NT2/D1 (cell line): ENCODE measurements around the gene CCDC24.

ENCODE experiments used
- SUZ12 ChIP-seq: IDR thresholded peaks from 2 replicates; pipeline ENCODE4 v1.6.1; 2011; ENCODE audit not compliant: insufficient read length, insufficient read depth; ENCODE audit errors: extremely low read depth
- YY1 ChIP-seq: IDR thresholded peaks from 2 replicates; pipeline ENCODE4 v1.6.1; 2011; ENCODE audit not compliant: insufficient read length, insufficient read depth
- ZNF274 ChIP-seq: IDR thresholded peaks from 2 replicates; pipeline ENCODE4 v1.6.1; 2011; ENCODE audit warnings: mild to moderate bottlenecking, low read depth, low read length

DNA sequence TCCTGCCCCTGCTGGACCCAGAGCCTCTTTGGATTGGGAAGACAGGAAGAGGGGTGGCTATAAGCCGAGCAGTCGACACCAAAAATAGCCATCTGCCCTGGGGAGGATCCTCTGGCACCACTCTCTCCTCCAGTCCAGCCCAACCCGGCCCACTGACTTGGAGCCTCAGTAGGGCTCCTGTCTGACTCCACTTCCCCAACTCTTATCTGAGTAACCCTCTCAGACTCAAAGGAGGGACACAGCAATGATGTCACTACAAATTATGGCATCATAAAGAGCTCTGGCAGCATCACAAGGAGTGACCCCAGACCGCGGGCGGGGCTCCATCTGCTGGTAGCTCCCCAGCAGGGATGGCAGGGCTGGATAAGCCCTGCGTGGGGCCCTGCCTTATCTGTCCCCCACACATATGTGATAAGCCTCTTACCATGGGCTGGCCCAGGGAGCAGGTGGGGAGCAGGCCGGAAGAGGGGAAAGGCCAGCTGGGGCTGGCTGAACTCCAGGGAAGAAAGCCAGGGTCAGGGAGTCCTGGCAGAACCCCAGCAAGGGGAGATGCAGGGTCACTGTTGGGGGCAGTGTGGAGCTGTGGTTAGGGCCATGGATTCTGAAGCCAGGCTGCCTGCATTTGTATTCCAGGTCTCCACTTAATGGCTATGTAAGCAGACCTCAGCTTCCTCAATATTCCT lies 44.5 kb downstream of the CCDC24 start:
- no peak for TF ChIP-seq YY1
- TF ChIP-seq ZNF274: no peak
- no peak for TF ChIP-seq SUZ12
